HEK293T (cell line): ENCODE measurements around the gene R3HDM2.

ENCODE experiments used
- ARNT ChIP-seq: fragments of 450-650 bp; IDR thresholded peaks from 2 replicates; pipeline ENCODE4 v1.6.1; 2017; ENCODE audit warnings: mild to moderate bottlenecking
- BHLHE40 ChIP-seq: fragments of 450-650 bp; IDR thresholded peaks from 2 replicates; pipeline ENCODE4 v1.6.1; 2016; ENCODE audit warnings: mild to moderate bottlenecking, moderate library complexity, borderline replicate concordance
- CTBP1 ChIP-seq: fragments of 450-650 bp; IDR thresholded peaks from 2 replicates; pipeline ENCODE4 v1.6.1; 2016; ENCODE audit warnings: borderline replicate concordance
- ELF4 ChIP-seq: fragments of 450-650 bp; IDR thresholded peaks from 2 replicates; pipeline ENCODE4 v1.6.1; 2017; ENCODE audit warnings: antibody characterized with exemption
- FOXM1 ChIP-seq: fragments of 450-650 bp; IDR thresholded peaks from 2 replicates; pipeline ENCODE4 v1.6.1; 2017; ENCODE audit warnings: mild to moderate bottlenecking, borderline replicate concordance
- L3MBTL2 ChIP-seq: fragments of 450-650 bp; conservative IDR thresholded peaks from 2 replicates; pipeline ENCODE4 v1.6.1; 2016; ENCODE audit warnings: mild to moderate bottlenecking
- LEF1 ChIP-seq: fragments of 450-650 bp; IDR thresholded peaks from 2 replicates; pipeline ENCODE4 v1.6.1; 2017; ENCODE audit warnings: mild to moderate bottlenecking, borderline replicate concordance
- NFRKB ChIP-seq: fragments of 450-650 bp; IDR thresholded peaks from 2 replicates; pipeline ENCODE4 v1.6.1; 2016; ENCODE audit warnings: mild to moderate bottlenecking, moderate library complexity
- PKNOX1 ChIP-seq: fragments of 450-650 bp; IDR thresholded peaks from 2 replicates; pipeline ENCODE4 v1.6.1; 2016
- SP1 ChIP-seq: fragments of 450-650 bp; IDR thresholded peaks from 2 replicates; pipeline ENCODE4 v1.6.1; 2017
- TARDBP ChIP-seq: fragments of 450-650 bp; IDR thresholded peaks from 2 replicates; pipeline ENCODE4 v1.6.1; 2016
- ZNF384 ChIP-seq: fragments of 450-650 bp; IDR thresholded peaks from 2 replicates; pipeline ENCODE4 v1.6.1; 2016

DNA sequence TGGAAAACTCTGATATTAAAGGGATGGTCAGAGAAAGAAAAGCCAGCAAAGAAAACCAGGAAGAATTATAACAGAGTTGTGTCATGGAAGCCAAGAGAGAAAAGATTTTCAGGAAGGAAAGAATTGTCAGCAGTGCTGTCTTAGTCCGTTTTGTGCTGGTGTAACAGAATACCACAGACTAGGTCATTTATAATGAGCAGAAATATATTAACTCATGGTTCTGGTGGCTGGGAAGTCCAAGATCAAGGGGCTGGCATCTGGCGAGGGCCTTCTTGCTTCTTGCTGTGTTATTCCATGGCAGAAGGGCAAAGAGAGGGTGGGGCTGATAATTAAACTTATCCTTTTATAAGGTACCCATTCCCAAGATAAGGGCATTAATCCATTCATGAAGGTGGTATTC, 17.8 kb upstream of the R3HDM2 start:
- TF ChIP-seq BHLHE40 (no peak), SP1 (no peak), ARNT (no peak), LEF1 (no peak), TARDBP (no peak), ZNF384 (no peak), NFRKB (no peak), ELF4 (no peak), L3MBTL2 (no peak), PKNOX1 (no peak), CTBP1 (no peak), FOXM1 (no peak)
